ENCODE measurements around the gene RASGRP3. TPM values are rescaled to one million over a fixed set of nuclear protein-coding genes. Genes with fewer than 3 reads are reported as not detected.

Gene RASGRP3
- 10 to 100 TPM in 1 of 2 donors, under 1 TPM in 1; 0.73 to 21.0 TPM for total RNA-seq

- peak; percentile 78 for DNase-seq (ENCODE audit: low spot score)
- TF ChIP-seq POLR2AphosphoS5 (IDR thresholded peaks at IDR 0.05) = peak; percentile 48
- peak; percentile 22 for TF ChIP-seq POLR2A (IDR thresholded peaks at IDR 0.05)
- TF ChIP-seq CTCF (IDR thresholded peaks at IDR 0.05) = no peak
- peak within 1 kb of the TSS; percentile 42 to 50 for H3K4me3 ChIP-seq
- no peaks in the 10 kb centered on the region for H3K9me3 ChIP-seq
- under 1% methylated on average over 18 of the region's 18 CpGs for WGBS
- intact Hi-C loops (cut with DNase I) = loop anchor here (5.0 kb wide), 1 partner anchor 106 kb away; no protein-coding TSS in a partner anchor
- H3K36me3 ChIP-seq = no peaks in the 10 kb centered on the region
- no peaks in the 10 kb centered on the region for H3K27me3 ChIP-seq (replicated peaks; ENCODE audit: insufficient read depth)
- peaks cover 5% of the 10 kb centered on the region for H3K4me1 ChIP-seq (replicated peaks)
- H3K27ac ChIP-seq = peak within 1 kb of the TSS; percentile 74 to 78
These were observed at the start of gene RASGRP3 for GRCh38 chr2:33476131-33476792. Gene RASGRP3 (plus strand): TSS chr2:33476649. CDS start chr2:33515137, 38,488 bp downstream.

DNA sequence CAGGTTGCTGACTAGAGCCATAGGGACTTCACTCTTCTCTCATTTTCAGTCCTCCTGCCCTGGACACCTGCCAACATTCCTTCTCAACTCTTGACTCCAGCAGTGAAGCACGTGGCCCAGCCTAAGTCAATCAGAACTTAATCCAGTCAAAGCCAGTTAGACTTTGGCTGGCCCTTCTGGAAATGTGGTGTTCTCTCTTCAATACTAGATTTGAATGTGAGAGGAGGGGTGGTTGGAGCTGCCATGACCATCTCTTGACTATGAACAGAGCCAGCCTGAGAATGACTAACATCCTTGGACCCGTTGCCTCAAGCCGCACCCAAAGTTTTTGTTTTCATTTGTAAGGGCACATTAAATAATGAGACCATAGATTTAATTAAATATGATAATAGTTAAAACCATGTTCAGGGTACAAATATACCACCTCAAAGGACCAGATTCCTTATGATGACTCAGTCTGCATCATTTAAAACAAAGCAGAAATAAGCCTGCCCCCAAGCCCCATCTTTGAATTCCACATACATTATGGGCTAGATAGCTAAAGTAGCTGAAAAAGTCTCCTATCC lies 49.7 kb upstream of the RASGRP3 start:
- H3K9me3 ChIP-seq = no peaks in the 10 kb centered on the region
- no peaks in the 10 kb centered on the region for H3K27me3 ChIP-seq (replicated peaks; ENCODE audit: insufficient read depth)
- H3K27ac ChIP-seq = no peak overlapping the region
- intact Hi-C loops (cut with DNase I) = no loop called here
- H3K4me1 ChIP-seq (replicated peaks) = no peaks in the 10 kb centered on the region
- H3K4me3 ChIP-seq = no peak overlapping the region
- TF ChIP-seq CTCF (IDR thresholded peaks at IDR 0.05) (no peak), POLR2AphosphoS5 (IDR thresholded peaks at IDR 0.05) (no peak), POLR2A (IDR thresholded peaks at IDR 0.05) (no peak)
- WGBS = 65% methylated on average over 3 of the region's 3 CpGs
- no peak for DNase-seq (ENCODE audit: low spot score)
- H3K36me3 ChIP-seq = no peaks in the 10 kb centered on the region

DNA sequence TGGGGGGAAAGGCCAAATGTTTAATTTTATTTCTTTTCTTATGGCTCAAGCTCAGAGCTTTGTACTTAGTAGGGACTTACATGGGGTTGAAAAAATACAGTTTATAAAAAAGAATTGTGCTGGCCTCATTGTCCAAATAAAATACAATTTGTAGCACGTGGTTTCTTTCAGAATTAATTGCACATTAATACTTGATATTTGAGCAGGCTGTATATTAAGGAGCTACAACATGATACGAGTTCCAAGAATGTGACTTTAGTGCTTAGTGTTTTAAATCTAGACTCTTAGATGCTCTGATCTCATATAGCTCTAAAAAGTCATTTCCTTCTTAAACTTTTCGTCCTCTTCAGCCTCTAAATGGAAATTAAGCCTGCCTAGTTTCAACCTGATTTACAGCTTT lies 46.4 kb upstream of the RASGRP3 start:
- TF ChIP-seq POLR2AphosphoS5 (IDR thresholded peaks at IDR 0.05) = no peak
- TF ChIP-seq POLR2A (IDR thresholded peaks at IDR 0.05) = no peak
- no peak for TF ChIP-seq CTCF (IDR thresholded peaks at IDR 0.05)
- WGBS = 46% methylated on average over 3 of the region's 3 CpGs

GRCh38 chr2:33430856-33431255 lies 45.6 kb upstream of the RASGRP3 start:
- no peak for DNase-seq (ENCODE audit: low spot score)
- no peaks in the 10 kb centered on the region for H3K4me1 ChIP-seq (replicated peaks)
- H3K36me3 ChIP-seq = no peaks in the 10 kb centered on the region
- intact Hi-C loops (cut with DNase I) = no loop called here
- H3K27ac ChIP-seq = no peak overlapping the region
- TF ChIP-seq POLR2AphosphoS5 (IDR thresholded peaks at IDR 0.05) = no peak
- TF ChIP-seq POLR2A (IDR thresholded peaks at IDR 0.05) = no peak
- no peak for TF ChIP-seq CTCF (IDR thresholded peaks at IDR 0.05)
- WGBS = 15% methylated on average over 1 of the region's 1 CpG
- no peaks in the 10 kb centered on the region for H3K27me3 ChIP-seq (replicated peaks; ENCODE audit: insufficient read depth)
- no peak overlapping the region for H3K4me3 ChIP-seq
- H3K9me3 ChIP-seq = no peaks in the 10 kb centered on the region

More for the DNA sequence above, 46.4 kb upstream of the RASGRP3 start:
- Histone ChIP-seq H3K36me3 (no peaks in the 10 kb centered on the region), H3K9me3 (no peaks in the 10 kb centered on the region), H3K4me1 (replicated peaks) (no peaks in the 10 kb centered on the region), H3K4me3 (no peak overlapping the region), H3K27ac (no peak overlapping the region), H3K27me3 (replicated peaks; ENCODE audit: insufficient read depth) (no peaks in the 10 kb centered on the region)
- intact Hi-C loops (cut with DNase I) = no loop called here
- no peak for DNase-seq (ENCODE audit: low spot score)

DNA sequence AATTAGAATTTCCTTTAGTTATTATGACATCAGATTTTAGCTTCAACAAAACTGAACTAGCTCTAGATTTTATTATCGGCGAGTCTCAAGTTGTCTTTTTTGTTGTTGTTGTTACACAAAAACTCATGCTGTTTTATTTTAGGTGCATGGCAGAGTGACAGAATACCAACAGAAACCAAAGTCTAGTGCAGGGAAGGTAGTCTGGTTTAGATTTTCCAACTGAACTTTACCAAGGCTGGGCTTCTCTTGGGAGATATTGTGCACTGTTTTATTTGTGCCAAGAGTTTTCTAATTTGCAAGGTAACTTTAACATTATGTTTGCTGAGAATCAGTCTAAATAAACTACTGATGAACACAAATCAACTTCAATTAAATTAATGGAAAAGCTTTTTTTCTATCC lies 43.6 kb upstream of the RASGRP3 start:
- no peaks in the 10 kb centered on the region for H3K27me3 ChIP-seq (replicated peaks; ENCODE audit: insufficient read depth)
- H3K9me3 ChIP-seq = no peaks in the 10 kb centered on the region
- no peaks in the 10 kb centered on the region for H3K36me3 ChIP-seq
- 93% methylated on average over 2 of the region's 2 CpGs for WGBS
- H3K27ac ChIP-seq = no peak overlapping the region
- DNase-seq (ENCODE audit: low spot score) = no peak
- H3K4me1 ChIP-seq (replicated peaks) = no peaks in the 10 kb centered on the region
- intact Hi-C loops (cut with DNase I) = no loop called here
- TF ChIP-seq POLR2A (IDR thresholded peaks at IDR 0.05) (no peak), POLR2AphosphoS5 (IDR thresholded peaks at IDR 0.05) (no peak), CTCF (IDR thresholded peaks at IDR 0.05) (no peak)
- H3K4me3 ChIP-seq = no peak overlapping the region
